ENCODE measurements around the gene ACTL7A.
"Not testable (repeated sequence)": the region's sequence is repeated elsewhere in the genome, so short reads cannot be mapped to it uniquely, and the experiment has no call there.

GRCh38 chr9:108886594-108887271 lies 24.7 kb downstream of the ACTL7A start:
- not testable (repeated sequence) for TF ChIP-seq REST (IDR thresholded peaks at IDR 0.05); CTCF (IDR thresholded peaks at IDR 0.05; ENCODE audit: low read depth, low read length, missing input control); TAF1 (conservative IDR thresholded peaks at IDR 0.05); ZBTB33 (IDR thresholded peaks at IDR 0.05); RAD21 (IDR thresholded peaks at IDR 0.05); EGR1 (IDR thresholded peaks at IDR 0.05; ENCODE audit: low read depth in 2 of 2); HNF4G (IDR thresholded peaks at IDR 0.05); ATF3 (IDR thresholded peaks at IDR 0.05)
- TF ChIP-seq SP1 (IDR thresholded peaks at IDR 0.05) (peak; percentile 35), MAX (IDR thresholded peaks at IDR 0.05) (peak; percentile 63), YY1 (IDR thresholded peaks at IDR 0.05) (peak; percentile 13), FOXA1 (IDR thresholded peaks at IDR 0.05) (peak; percentile 57), JUND (IDR thresholded peaks at IDR 0.05) (peak in 1 of 2 donors; percentile 53), HNF4A (conservative IDR thresholded peaks at IDR 0.05) (peak; percentile 22 to 39)
